ENCODE results near the gene KRTAP12-3.

DNA sequence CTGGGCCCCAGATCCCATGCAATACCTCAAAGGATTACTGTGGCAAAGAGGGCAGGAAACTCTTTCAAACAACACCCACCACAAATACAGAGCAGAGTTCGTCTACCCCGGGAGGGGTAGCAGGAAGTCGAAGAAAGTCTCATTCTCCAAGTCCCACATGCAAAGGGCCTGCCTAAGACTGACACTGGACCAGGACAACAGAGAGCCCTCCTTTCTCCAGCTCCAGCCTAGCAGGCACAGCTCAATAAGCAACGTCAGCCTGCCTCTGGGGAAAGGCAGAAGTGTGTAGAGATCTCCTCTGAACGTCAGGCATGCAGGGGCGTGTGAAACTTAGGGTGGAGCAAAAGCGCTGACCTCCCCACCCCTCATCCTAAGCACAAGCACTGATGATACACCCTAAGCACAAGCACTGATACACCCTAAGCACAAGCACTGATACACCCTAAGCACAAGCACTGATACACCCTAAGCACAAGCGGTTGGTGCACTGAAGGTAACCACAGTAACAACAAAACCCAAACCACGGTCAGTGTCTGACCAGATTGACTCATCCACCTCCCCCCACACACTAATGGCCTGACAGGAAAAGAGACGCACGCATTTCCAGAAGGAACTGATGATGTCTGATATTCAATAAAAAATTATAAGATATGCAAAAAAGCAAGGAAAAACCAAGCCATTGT, 1.3 kb downstream of the KRTAP12-3 start:
- no peak for TF ChIP-seq JUN (CRISPR knock-in tag; IDR thresholded peaks at IDR 0.05)
- TF ChIP-seq, protein P1, sequence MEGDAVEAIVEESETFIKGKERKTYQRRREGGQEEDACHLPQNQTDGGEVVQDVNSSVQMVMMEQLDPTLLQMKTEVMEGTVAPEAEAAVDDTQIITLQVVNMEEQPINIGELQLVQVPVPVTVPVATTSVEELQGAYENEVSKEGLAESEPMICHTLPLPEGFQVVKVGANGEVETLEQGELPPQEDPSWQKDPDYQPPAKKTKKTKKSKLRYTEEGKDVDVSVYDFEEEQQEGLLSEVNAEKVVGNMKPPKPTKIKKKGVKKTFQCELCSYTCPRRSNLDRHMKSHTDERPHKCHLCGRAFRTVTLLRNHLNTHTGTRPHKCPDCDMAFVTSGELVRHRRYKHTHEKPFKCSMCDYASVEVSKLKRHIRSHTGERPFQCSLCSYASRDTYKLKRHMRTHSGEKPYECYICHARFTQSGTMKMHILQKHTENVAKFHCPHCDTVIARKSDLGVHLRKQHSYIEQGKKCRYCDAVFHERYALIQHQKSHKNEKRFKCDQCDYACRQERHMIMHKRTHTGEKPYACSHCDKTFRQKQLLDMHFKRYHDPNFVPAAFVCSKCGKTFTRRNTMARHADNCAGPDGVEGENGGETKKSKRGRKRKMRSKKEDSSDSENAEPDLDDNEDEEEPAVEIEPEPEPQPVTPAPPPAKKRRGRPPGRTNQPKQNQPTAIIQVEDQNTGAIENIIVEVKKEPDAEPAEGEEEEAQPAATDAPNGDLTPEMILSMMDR (IDR thresholded peaks at IDR 0.05) = no peak
- TF ChIP-seq SP1 (CRISPR knock-in tag; conservative IDR thresholded peaks at IDR 0.05) = no peak
- TF ChIP-seq, protein P2, sequence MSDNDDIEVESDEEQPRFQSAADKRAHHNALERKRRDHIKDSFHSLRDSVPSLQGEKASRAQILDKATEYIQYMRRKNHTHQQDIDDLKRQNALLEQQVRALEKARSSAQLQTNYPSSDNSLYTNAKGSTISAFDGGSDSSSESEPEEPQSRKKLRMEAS (CRISPR knock-in tag; IDR thresholded peaks at IDR 0.05) = no peak
- TF ChIP-seq, protein P3, sequence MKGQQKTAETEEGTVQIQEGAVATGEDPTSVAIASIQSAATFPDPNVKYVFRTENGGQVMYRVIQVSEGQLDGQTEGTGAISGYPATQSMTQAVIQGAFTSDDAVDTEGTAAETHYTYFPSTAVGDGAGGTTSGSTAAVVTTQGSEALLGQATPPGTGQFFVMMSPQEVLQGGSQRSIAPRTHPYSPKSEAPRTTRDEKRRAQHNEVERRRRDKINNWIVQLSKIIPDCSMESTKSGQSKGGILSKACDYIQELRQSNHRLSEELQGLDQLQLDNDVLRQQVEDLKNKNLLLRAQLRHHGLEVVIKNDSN (CRISPR knock-in tag; IDR thresholded peaks at IDR 0.05) = no peak
- TF ChIP-seq, protein P4, sequence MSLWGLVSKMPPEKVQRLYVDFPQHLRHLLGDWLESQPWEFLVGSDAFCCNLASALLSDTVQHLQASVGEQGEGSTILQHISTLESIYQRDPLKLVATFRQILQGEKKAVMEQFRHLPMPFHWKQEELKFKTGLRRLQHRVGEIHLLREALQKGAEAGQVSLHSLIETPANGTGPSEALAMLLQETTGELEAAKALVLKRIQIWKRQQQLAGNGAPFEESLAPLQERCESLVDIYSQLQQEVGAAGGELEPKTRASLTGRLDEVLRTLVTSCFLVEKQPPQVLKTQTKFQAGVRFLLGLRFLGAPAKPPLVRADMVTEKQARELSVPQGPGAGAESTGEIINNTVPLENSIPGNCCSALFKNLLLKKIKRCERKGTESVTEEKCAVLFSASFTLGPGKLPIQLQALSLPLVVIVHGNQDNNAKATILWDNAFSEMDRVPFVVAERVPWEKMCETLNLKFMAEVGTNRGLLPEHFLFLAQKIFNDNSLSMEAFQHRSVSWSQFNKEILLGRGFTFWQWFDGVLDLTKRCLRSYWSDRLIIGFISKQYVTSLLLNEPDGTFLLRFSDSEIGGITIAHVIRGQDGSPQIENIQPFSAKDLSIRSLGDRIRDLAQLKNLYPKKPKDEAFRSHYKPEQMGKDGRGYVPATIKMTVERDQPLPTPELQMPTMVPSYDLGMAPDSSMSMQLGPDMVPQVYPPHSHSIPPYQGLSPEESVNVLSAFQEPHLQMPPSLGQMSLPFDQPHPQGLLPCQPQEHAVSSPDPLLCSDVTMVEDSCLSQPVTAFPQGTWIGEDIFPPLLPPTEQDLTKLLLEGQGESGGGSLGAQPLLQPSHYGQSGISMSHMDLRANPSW (CRISPR knock-in tag; conservative IDR thresholded peaks at IDR 0.05; ENCODE audit: low read depth) = no peak

All from WTC11 (cell line).